CD4-positive, alpha-beta T cell treated with Interleukin-21 for 1 hour (primary cell): ENCODE data around the gene TMPRSS15.
"Not testable (repeated sequence)": the region's sequence is repeated elsewhere in the genome, so short reads cannot be mapped to it uniquely, and the experiment has no call there.

Experiments
- DNase-seq: peaks from one replicate; pipeline ENCODE4 v3.0.0-alpha.2; 2020

TMPRSS15 gene

GRCh38 chr21:18403735-18404450 is at the start of gene TMPRSS15:
TSS of gene TMPRSS15 (minus strand) at chr21:18403785. CDS start at chr21:18403622, 163 bp downstream.
- DNase-seq = no peak

GRCh38 chr21:18451670-18452069 is 48.1 kb upstream of the TMPRSS15 start:
- no peak for DNase-seq

- no peak for DNase-seq
Measured at GRCh38 chr21:18449605-18450550, 46.3 kb upstream of the TMPRSS15 start.

- no peak for DNase-seq
Measured at GRCh38 chr21:18443701-18444100, 40.1 kb upstream of the TMPRSS15 start.

GRCh38 chr21:18443085-18443484 is 39.5 kb upstream of the TMPRSS15 start:
- no peak for DNase-seq

- no peak for DNase-seq
Measured at GRCh38 chr21:18430341-18430740, 26.8 kb upstream of the TMPRSS15 start.

GRCh38 chr21:18424276-18424675 is 20.7 kb upstream of the TMPRSS15 start:
- DNase-seq = no peak

- no peak for DNase-seq
Measured at GRCh38 chr21:18417141-18417790, 13.7 kb upstream of the TMPRSS15 start.

- no peak for DNase-seq
Measured at GRCh38 chr21:18411565-18411964, 8.0 kb upstream of the TMPRSS15 start.

- no peak for DNase-seq
Measured at GRCh38 chr21:18409579-18409978, 6.0 kb upstream of the TMPRSS15 start.

GRCh38 chr21:18398843-18399242 is 4.7 kb downstream of the TMPRSS15 start:
- DNase-seq = no peak

GRCh38 chr21:18387994-18388393 is 15.6 kb downstream of the TMPRSS15 start:
- DNase-seq = no peak

GRCh38 chr21:18384771-18385170 is 18.8 kb downstream of the TMPRSS15 start:
- DNase-seq = no peak

GRCh38 chr21:18382934-18383619 is 20.5 kb downstream of the TMPRSS15 start:
- not testable (repeated sequence) for DNase-seq

- DNase-seq = no peak
Measured at GRCh38 chr21:18382141-18382540, 21.4 kb downstream of the TMPRSS15 start.

GRCh38 chr21:18373606-18374005 is 30.0 kb downstream of the TMPRSS15 start:
- DNase-seq = no peak

GRCh38 chr21:18370301-18370700 is 33.3 kb downstream of the TMPRSS15 start:
- no peak for DNase-seq

GRCh38 chr21:18369115-18369514 is 34.5 kb downstream of the TMPRSS15 start:
- no peak for DNase-seq

GRCh38 chr21:18368205-18368604 is 35.4 kb downstream of the TMPRSS15 start:
- DNase-seq = no peak

GRCh38 chr21:18356801-18357200 is 46.8 kb downstream of the TMPRSS15 start:
- DNase-seq = no peak

- DNase-seq = no peak
Measured at GRCh38 chr21:18354947-18355346, 48.6 kb downstream of the TMPRSS15 start.

GRCh38 chr21:18350216-18350615 is 53.4 kb downstream of the TMPRSS15 start:
- DNase-seq = no peak

- no peak for DNase-seq
Measured at GRCh38 chr21:18349468-18349867, 54.1 kb downstream of the TMPRSS15 start.
